K562 (cell line): ENCODE results near the gene C16orf86. TPM values are rescaled to one million over a fixed set of nuclear protein-coding genes. Genes with fewer than 3 reads are reported as not detected.

Experiments used
- CBX3 ChIP-seq, 2 experiments: IDR thresholded peaks; 1 replicate in 1 of 2; 2 replicates in 1 of 2; pipeline ENCODE4 v1.6.1; 2012; ENCODE audit warnings: inconsistent platforms in 2 of 2, low read length in 2 of 2, borderline replicate concordance in 1 of 2, control low read depth in 1 of 2
- ZNF584 ChIP-seq: fragments of 200-800 bp; sonication (Bioruptor generic); IDR thresholded peaks from 2 replicates; pipeline ENCODE4 v1.6.1; 2016; ENCODE audit warnings: low read depth, mild to moderate bottlenecking, missing genetic modification characterization, missing compliant biosample characterization
- polyA plus RNA-seq, 8 experiments: library from polyadenylated mRNA; depleted of rRNA in 4 of 8; stranded (reverse) in 5 of 8; unstranded in 3 of 8; fragments of >200 nt; fragmentation: Nextera tagmentation in 2 of 8; fragmentation: Illumina TruSeq in 1 of 8; extraction: Ambion mirVana in 2 of 8; extraction: Trizol in 1 of 8; gene quantifications; 2 replicates each; pipeline versions ENCODE4 v1.2.1 to v1.2.3, GENCODE V29; 2011 to 2014; ENCODE audit warnings: inconsistent platforms in 1 of 8, missing spikeins in 1 of 8
- total RNA-seq, 7 experiments: library from RNA; depleted of rRNA in 6 of 7; stranded (reverse); fragments of >200 nt in 6 of 7; fragmentation: Illumina TruSeq in 2 of 7; extraction: Trizol in 2 of 7; gene quantifications; 2 replicates each; pipeline versions ENCODE4 v1.2.1 to v1.2.3, GENCODE V29; 2011 to 2021; ENCODE audit warnings: low replicate concordance in 1 of 7
- TF ChIP-seq, protein P1 (sequence below): IDR thresholded peaks from 2 replicates; pipeline ENCODE4 v1.6.1; 2011; ENCODE audit warnings: borderline replicate concordance, low read depth, mild to moderate bottlenecking, moderate library complexity, low read length; ENCODE audit not compliant: insufficient read depth, poor library complexity, severe bottlenecking
- TF ChIP-seq, protein P2 (sequence below), 3 experiments: IDR thresholded peaks in 2 of 3; conservative IDR thresholded peaks in 1 of 3; 2 replicates each; pipeline ENCODE4 v1.5.1; 2011 to 2012; ENCODE audit warnings: low read length in 3 of 3, mild to moderate bottlenecking in 3 of 3, control low read depth in 2 of 3, improper control_type of control experiment in 1 of 3, inconsistent platforms in 1 of 3, low read depth in 1 of 3, mixed read lengths in 1 of 3, moderate library complexity in 1 of 3; ENCODE audit not compliant: insufficient read depth in 2 of 3
- TF ChIP-seq, protein P3 (sequence below): fragments of 450-650 bp; IDR thresholded peaks from 2 replicates; pipeline ENCODE4 v1.6.1; 2014; ENCODE audit warnings: low read depth, mild to moderate bottlenecking, moderate library complexity, borderline replicate concordance
- TF ChIP-seq, protein P4 (sequence below), 2 experiments: fragments of 450-650 bp; IDR thresholded peaks; 2 replicates each; pipeline ENCODE4 v1.6.1; 2016; ENCODE audit warnings: mild to moderate bottlenecking in 2 of 2, borderline replicate concordance in 1 of 2, low read depth in 1 of 2, moderate library complexity in 1 of 2

The C16orf86 gene
- total and polyA plus RNA-seq, 9 of the 15 experiments (the other 6 are each of a cell fraction or from before 2014, with no cell fraction given): 0.13 to 1.2 (median 0.27) TPM; not detected in 3

DNA sequence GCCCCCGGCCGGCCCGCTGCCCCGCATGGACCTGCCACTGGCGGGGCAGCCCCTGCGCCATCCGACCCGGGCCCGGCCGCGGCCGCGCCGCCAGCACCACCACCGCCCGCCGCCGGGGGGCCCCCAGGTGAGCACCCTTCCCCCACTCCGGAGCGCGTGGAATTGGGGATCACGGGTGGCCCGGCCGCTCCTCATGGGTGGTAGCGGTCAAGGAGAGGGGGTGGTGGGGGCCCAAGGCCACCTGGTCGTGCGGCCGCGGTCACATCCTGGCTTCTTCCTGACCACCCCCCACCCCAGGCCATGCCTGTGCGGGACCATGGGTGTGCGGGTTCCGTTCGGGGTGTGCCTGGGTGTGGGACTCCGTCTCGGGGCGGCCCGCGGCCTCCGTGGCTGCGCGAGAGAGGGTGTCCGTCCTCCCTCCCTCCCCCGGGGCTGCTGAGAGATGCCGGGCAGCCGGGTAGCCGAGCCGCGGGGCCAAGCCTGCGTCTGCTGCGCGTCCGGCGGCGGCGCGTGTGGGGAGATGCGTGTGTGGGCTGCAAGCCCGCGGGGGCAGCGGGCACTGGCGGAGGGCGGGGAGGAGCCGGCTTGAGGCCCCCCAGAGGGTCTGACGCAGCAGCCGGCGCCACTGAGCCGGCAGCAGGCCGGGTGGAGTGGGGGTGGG is 13.4 kb upstream of the C16orf86 start (continued):
- TF ChIP-seq, protein P1, sequence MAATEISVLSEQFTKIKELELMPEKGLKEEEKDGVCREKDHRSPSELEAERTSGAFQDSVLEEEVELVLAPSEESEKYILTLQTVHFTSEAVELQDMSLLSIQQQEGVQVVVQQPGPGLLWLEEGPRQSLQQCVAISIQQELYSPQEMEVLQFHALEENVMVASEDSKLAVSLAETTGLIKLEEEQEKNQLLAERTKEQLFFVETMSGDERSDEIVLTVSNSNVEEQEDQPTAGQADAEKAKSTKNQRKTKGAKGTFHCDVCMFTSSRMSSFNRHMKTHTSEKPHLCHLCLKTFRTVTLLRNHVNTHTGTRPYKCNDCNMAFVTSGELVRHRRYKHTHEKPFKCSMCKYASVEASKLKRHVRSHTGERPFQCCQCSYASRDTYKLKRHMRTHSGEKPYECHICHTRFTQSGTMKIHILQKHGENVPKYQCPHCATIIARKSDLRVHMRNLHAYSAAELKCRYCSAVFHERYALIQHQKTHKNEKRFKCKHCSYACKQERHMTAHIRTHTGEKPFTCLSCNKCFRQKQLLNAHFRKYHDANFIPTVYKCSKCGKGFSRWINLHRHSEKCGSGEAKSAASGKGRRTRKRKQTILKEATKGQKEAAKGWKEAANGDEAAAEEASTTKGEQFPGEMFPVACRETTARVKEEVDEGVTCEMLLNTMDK: peak; percentile 14
- TF ChIP-seq, protein P2, sequence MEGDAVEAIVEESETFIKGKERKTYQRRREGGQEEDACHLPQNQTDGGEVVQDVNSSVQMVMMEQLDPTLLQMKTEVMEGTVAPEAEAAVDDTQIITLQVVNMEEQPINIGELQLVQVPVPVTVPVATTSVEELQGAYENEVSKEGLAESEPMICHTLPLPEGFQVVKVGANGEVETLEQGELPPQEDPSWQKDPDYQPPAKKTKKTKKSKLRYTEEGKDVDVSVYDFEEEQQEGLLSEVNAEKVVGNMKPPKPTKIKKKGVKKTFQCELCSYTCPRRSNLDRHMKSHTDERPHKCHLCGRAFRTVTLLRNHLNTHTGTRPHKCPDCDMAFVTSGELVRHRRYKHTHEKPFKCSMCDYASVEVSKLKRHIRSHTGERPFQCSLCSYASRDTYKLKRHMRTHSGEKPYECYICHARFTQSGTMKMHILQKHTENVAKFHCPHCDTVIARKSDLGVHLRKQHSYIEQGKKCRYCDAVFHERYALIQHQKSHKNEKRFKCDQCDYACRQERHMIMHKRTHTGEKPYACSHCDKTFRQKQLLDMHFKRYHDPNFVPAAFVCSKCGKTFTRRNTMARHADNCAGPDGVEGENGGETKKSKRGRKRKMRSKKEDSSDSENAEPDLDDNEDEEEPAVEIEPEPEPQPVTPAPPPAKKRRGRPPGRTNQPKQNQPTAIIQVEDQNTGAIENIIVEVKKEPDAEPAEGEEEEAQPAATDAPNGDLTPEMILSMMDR (IDR thresholded peaks at IDR 0.05 in 2 of 3, conservative IDR thresholded peaks at IDR 0.05 in 1 of 3; ENCODE audit: insufficient read depth in 2 of 3, low read depth in 1 of 3, low read length in 3 of 3): 0 out of 6 replicates have a peak, but pooled peaks of 1 of the 3 experiments have one; percentile 14
- TF ChIP-seq, protein P3, sequence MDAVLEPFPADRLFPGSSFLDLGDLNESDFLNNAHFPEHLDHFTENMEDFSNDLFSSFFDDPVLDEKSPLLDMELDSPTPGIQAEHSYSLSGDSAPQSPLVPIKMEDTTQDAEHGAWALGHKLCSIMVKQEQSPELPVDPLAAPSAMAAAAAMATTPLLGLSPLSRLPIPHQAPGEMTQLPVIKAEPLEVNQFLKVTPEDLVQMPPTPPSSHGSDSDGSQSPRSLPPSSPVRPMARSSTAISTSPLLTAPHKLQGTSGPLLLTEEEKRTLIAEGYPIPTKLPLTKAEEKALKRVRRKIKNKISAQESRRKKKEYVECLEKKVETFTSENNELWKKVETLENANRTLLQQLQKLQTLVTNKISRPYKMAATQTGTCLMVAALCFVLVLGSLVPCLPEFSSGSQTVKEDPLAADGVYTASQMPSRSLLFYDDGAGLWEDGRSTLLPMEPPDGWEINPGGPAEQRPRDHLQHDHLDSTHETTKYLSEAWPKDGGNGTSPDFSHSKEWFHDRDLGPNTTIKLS: no peak
- TF ChIP-seq ZNF584 (peak; percentile 23; the same call in 1 of the 2 replicates), CBX3 (IDR thresholded peaks at IDR 0.05; ENCODE audit: borderline replicate concordance in 1 of 2, low read length in 2 of 2) (no peak)
- TF ChIP-seq, protein P4, sequence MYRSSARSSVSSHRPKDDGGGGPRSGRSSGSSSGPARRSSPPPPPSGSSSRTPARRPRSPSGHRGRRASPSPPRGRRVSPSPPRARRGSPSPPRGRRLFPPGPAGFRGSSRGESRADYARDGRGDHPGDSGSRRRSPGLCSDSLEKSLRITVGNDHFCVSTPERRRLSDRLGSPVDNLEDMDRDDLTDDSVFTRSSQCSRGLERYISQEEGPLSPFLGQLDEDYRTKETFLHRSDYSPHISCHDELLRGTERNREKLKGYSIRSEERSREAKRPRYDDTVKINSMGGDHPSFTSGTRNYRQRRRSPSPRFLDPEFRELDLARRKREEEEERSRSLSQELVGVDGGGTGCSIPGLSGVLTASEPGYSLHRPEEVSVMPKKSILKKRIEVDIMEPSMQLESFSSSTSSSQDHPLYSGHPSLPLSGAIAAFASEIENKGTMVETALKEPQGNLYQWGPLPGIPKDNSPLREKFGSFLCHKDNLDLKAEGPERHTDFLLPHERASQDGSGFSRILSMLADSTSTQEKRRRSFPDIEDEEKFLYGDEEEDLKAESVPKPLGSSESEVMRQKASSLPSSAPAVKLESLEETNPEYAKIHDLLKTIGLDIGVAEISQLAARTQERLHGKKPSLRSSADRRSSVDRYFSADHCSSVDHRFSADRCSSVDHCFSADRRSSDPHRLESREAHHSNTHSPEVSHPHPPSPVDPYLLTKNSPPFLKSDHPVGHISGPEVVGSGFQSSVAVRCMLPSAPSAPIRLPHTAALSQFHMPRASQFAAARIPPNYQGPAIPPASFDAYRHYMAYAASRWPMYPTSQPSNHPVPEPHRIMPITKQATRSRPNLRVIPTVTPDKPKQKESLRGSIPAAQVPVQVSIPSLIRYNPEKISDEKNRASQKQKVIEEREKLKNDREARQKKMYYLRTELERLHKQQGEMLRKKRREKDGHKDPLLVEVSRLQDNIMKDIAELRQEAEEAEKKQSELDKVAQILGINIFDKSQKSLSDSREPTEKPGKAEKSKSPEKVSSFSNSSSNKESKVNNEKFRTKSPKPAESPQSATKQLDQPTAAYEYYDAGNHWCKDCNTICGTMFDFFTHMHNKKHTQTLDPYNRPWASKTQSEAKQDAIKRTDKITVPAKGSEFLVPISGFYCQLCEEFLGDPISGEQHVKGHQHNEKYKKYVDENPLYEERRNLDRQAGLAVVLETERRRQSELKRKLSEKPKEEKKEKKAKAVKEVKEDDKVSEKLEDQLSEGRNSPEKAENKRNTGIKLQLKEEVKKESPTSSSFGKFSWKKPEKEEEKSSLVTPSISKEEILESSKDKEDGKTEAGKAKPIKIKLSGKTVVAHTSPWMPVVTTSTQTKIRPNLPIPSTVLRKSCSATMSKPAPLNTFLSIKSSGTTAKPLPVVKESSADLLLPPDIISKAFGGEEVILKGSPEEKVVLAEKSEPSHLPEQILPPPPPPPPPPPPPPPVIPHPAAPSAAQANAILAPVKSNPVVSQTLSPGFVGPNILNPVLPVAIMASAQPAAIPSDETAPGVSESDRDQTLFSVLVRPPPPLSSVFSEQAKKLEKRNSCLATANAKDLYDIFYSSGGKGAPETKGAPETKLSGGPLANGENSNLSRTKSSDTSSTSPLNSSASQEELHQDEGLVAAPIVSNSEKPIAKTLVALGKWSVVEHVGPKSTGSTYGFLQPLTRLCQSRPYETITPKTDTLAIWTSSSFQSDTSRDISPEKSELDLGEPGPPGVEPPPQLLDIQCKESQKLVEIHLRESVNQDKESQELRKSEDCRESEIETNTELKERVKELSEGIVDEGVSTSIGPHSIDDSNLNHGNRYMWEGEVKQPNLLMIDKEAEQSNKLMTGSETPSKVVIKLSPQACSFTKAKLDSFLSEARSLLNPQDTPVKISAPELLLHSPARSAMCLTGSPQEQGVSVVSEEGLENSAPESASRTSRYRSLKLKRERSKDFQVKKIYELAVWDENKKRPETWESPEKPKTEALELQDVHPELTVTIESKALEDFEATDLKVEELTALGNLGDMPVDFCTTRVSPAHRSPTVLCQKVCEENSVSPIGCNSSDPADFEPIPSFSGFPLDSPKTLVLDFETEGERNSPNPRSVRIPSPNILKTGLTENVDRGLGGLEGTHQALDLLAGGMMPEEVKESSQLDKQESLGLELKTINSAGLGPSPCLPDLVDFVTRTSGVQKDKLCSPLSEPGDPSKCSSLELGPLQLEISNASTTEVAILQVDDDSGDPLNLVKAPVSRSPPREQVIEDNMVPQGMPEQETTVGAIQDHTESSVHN (IDR thresholded peaks at IDR 0.05; ENCODE audit: borderline replicate concordance in 1 of 2, low read depth in 1 of 2): no peak
